HepG2 (cell line): ENCODE measurements around the gene TTLL12. TPM values are rescaled to one million over a fixed set of nuclear protein-coding genes. Genes with fewer than 3 reads are reported as not detected.

Experiments
- BCLAF1 ChIP-seq: fragments of 450-650 bp; IDR thresholded peaks from 2 replicates; pipeline ENCODE4 v1.6.1; 2017; ENCODE audit warnings: mild to moderate bottlenecking
- HCFC1 ChIP-seq: fragments of 150-350 bp; IDR thresholded peaks from 2 replicates; pipeline ENCODE4 v1.6.1; 2014; ENCODE audit warnings: low read depth, low read length
- HDAC2 ChIP-seq: sonication (generic); formaldehyde crosslinking; IDR thresholded peaks from 2 replicates; pipeline ENCODE4 v1.4.0; 2020; ENCODE audit warnings: missing genetic modification reagents
- ISL2 ChIP-seq: sonication (generic); formaldehyde crosslinking; IDR thresholded peaks from 2 replicates; pipeline ENCODE4 v1.5.0; 2020; ENCODE audit warnings: missing genetic modification reagents
- KLF15 ChIP-seq: sonication (generic); formaldehyde crosslinking; IDR thresholded peaks from 2 replicates; pipeline ENCODE4 v1.8.1; 2023; ENCODE audit warnings: borderline replicate concordance, mild to moderate bottlenecking, inconsistent platforms, missing genetic modification reagents, mixed read lengths
- LRRFIP1 ChIP-seq: sonication (generic); formaldehyde crosslinking; conservative IDR thresholded peaks from 2 replicates; pipeline ENCODE4 v1.4.0; 2020; ENCODE audit warnings: missing genetic modification reagents
- MBD4 ChIP-seq: IDR thresholded peaks from 2 replicates; pipeline ENCODE4 v1.6.1; 2012; ENCODE audit warnings: low read length, inconsistent platforms, borderline replicate concordance
- MYC ChIP-seq: sonication (generic); formaldehyde crosslinking; IDR thresholded peaks from 2 replicates; pipeline ENCODE4 v1.9.0; 2021; ENCODE audit warnings: missing genetic modification reagents, borderline replicate concordance
- NR2C2 ChIP-seq: sonication (generic); formaldehyde crosslinking; IDR thresholded peaks from 2 replicates; pipeline ENCODE4 v1.4.0; 2020; ENCODE audit warnings: missing genetic modification reagents, mild to moderate bottlenecking, moderate library complexity, borderline replicate concordance
- POLR2G ChIP-seq: fragments of 200-400 bp; formaldehyde crosslinking; IDR thresholded peaks from 2 replicates; pipeline ENCODE4 v1.6.1; 2018; ENCODE audit warnings: mild to moderate bottlenecking, low read depth, low read length, moderate library complexity
- SALL2 ChIP-seq: sonication (generic); formaldehyde crosslinking; IDR thresholded peaks from 2 replicates; pipeline ENCODE4 v1.8.1; 2023; ENCODE audit warnings: mild to moderate bottlenecking, missing genetic modification reagents, inconsistent platforms
- SMAD9 ChIP-seq: sonication (generic); formaldehyde crosslinking; IDR thresholded peaks from 2 replicates; pipeline ENCODE4 v1.5.1; 2020; ENCODE audit warnings: mild to moderate bottlenecking, missing genetic modification reagents
- SP140L ChIP-seq: sonication (generic); formaldehyde crosslinking; IDR thresholded peaks from 2 replicates; pipeline ENCODE4 v1.4.0; 2020; ENCODE audit warnings: missing genetic modification reagents, borderline replicate concordance
- TGIF2 ChIP-seq: IDR thresholded peaks from 2 replicates; pipeline ENCODE4 v1.6.1; 2016; ENCODE audit warnings: control low read depth, missing compliant biosample characterization
- TMF1 ChIP-seq: sonication (generic); formaldehyde crosslinking; IDR thresholded peaks from 2 replicates; pipeline ENCODE4 v1.8.1; 2022; ENCODE audit warnings: low read depth, missing genetic modification reagents
- ZFP1 ChIP-seq: IDR thresholded peaks from 2 replicates; pipeline ENCODE4 v1.6.1; 2016
- ZFP91 ChIP-seq: sonication (generic); formaldehyde crosslinking; IDR thresholded peaks from 2 replicates; pipeline ENCODE4 v1.9.0; 2022; ENCODE audit warnings: missing genetic modification reagents, mild to moderate bottlenecking, borderline replicate concordance
- ZNF530 ChIP-seq: sonication (generic); formaldehyde crosslinking; IDR thresholded peaks from 2 replicates; pipeline ENCODE4 v1.5.0; 2020; ENCODE audit warnings: low read depth, mild to moderate bottlenecking, missing genetic modification reagents
- polyA plus RNA-seq, 8 experiments: library from polyadenylated mRNA; depleted of rRNA in 3 of 8; stranded (reverse) in 7 of 8; unstranded in 1 of 8; fragments of >200 nt; fragmentation: Illumina TruSeq in 4 of 8; extraction: Trizol in 4 of 8; gene quantifications; 2 replicates each; pipeline versions ENCODE4 v1.2.1 to v1.2.3, GENCODE V29; 2011 to 2016; ENCODE audit warnings: low read depth in 4 of 8, missing spikeins in 1 of 8, mixed read lengths in 1 of 8; ENCODE audit not compliant: insufficient read depth in 1 of 8
- total RNA-seq, 5 experiments: library from RNA; depleted of rRNA; stranded (reverse); fragments of >200 nt; fragmentation: Illumina TruSeq; extraction: Trizol; gene quantifications; 2 replicates each; pipeline ENCODE4 v1.2.3, GENCODE V29; 2016; ENCODE audit warnings: low read depth in 1 of 5
- TF ChIP-seq, protein P1 (sequence below): sonication (generic); formaldehyde crosslinking; IDR thresholded peaks from 2 replicates; pipeline ENCODE4 v1.8.0; 2022; ENCODE audit warnings: mild to moderate bottlenecking, missing genetic modification reagents, moderate library complexity
- TF ChIP-seq, protein P2 (sequence below): IDR thresholded peaks from 2 replicates; pipeline ENCODE4 v1.6.1; 2016; ENCODE audit warnings: missing compliant biosample characterization, missing genetic modification reagents, borderline replicate concordance

The TTLL12 gene
- total and polyA plus RNA-seq, 2 of the 13 experiments (the other 11 are each of a cell fraction or from before 2014, with no cell fraction given): 11.9 to 38.1 TPM

DNA sequence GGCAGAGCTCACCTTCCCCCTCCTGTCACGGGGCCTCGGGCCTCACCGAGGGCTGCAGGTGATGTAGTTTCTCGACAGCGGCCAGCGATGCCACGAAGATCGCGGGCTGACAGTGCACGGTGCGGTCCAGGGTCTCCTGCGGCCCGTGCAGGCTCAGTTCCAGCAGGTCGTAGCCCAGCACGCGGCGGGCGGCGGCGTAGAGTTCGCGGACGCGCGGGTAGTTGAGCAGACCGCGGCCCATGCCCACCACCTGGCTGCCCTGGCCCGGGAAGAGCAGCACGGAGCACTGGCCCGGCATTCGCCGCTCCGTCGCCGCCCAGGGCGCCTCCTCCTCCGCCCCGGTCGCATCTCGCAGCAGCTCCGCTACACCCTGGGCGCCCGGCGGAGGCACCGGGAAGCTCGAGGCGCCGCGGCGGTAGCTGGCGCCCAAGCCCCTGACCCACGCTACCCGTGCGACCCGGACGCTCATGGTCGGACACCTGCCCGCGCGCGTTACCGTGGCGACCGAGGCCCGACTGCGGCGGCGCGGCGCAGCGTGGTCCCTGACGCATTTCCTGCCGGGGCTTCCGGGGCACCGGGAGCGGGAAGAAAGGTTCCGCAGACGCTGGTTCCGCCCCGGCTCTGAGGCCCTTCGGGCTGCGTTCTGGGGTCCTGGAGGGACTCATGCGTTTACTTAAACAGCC lies 43.9 kb downstream of the TTLL12 start, which contains the start of gene MCAT (continued):
- TF ChIP-seq ZFP1 (CRISPR knock-in tag) (peak; percentile 43; the same call in 1 of the 2 replicates), ISL2 (peak; percentile 54; the same call in 1 of the 2 replicates), BCLAF1 (no peak), ZNF530 (no peak), LRRFIP1 (CRISPR knock-in tag) (0 out of 2 replicates have a peak, but pooled peaks have one; percentile 46), SALL2 (CRISPR knock-in tag) (peak; percentile 31; the same call in 1 of the 2 replicates), SP140L (CRISPR knock-in tag) (no peak), TGIF2 (no peak), NR2C2 (CRISPR knock-in tag) (peak; percentile 97), KLF15 (CRISPR knock-in tag) (no peak), HCFC1 (peak; percentile 66), HDAC2 (CRISPR knock-in tag) (peak; percentile 67; the same call in 1 of the 2 replicates), POLR2G (peak; percentile 75), ZFP91 (CRISPR knock-in tag) (peak; percentile 94), TMF1 (no peak), MBD4 (no peak), SMAD9 (CRISPR knock-in tag) (0 out of 2 replicates have a peak, but pooled peaks have one; percentile 3), MYC (CRISPR knock-in tag) (peak; percentile 91; the same call in 1 of the 2 replicates)
- TF ChIP-seq, protein P1, sequence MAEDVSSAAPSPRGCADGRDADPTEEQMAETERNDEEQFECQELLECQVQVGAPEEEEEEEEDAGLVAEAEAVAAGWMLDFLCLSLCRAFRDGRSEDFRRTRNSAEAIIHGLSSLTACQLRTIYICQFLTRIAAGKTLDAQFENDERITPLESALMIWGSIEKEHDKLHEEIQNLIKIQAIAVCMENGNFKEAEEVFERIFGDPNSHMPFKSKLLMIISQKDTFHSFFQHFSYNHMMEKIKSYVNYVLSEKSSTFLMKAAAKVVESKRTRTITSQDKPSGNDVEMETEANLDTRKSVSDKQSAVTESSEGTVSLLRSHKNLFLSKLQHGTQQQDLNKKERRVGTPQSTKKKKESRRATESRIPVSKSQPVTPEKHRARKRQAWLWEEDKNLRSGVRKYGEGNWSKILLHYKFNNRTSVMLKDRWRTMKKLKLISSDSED (CRISPR knock-in tag): 0 out of 2 replicates have a peak, but pooled peaks have one; percentile 76
- TF ChIP-seq, protein P2, sequence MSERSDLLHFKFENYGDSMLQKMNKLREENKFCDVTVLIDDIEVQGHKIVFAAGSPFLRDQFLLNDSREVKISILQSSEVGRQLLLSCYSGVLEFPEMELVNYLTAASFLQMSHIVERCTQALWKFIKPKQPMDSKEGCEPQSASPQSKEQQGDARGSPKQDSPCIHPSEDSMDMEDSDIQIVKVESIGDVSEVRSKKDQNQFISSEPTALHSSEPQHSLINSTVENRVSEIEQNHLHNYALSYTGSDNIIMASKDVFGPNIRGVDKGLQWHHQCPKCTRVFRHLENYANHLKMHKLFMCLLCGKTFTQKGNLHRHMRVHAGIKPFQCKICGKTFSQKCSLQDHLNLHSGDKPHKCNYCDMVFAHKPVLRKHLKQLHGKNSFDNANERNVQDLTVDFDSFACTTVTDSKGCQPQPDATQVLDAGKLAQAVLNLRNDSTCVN: no peak; the same call in 1 of the 2 replicates
